H1 (cell line): ENCODE results near the gene POLR3GL. TPM values are rescaled to one million over a fixed set of nuclear protein-coding genes. Genes with fewer than 3 reads are reported as not detected.

Experiments
- CTCF ChIA-PET: fragments of 300-600 bp; sonication (Branson Sonifier 250); formaldehyde crosslinking; loops from one replicate; lab custom pipeline; 2021; ENCODE audit not compliant: partially characterized antibody; lab: Charles Lee
- POLR2A ChIA-PET: fragments of 300-600 bp; sonication (Branson Sonifier 250); formaldehyde crosslinking; loops from one replicate; lab custom pipeline; 2021; ENCODE audit warnings: inconsistent platforms; ENCODE audit not compliant: partially characterized antibody; lab: Charles Lee
- DNase-seq, 2 experiments: peaks; one replicate each; pipeline versions ENCODE4 v3.0.0 to v3.0.0-alpha.2; 2010 to 2022; ENCODE audit warnings: low spot score in 2 of 2, low read depth in 1 of 2, mixed read lengths in 1 of 2
- FAIRE-seq: peaks from 2 replicates; lab custom pipeline; 2011; peaks lifted over from hg19 to GRCh38; lab: Jason Lieb, UNC
- H2AFZ ChIP-seq: 2 replicates; pipeline ENCODE4 v1.8.1; 2012; ENCODE audit warnings: low read length, inconsistent platforms
- H2AK5ac ChIP-seq: 2 replicates; pipeline ENCODE4 v1.6.1; 2013; ENCODE audit warnings: low read depth, low read length
- H2BK120ac ChIP-seq: replicated peaks from 2 replicates; pipeline ENCODE3; 2013; ENCODE audit warnings: low read depth, low read length, inconsistent platforms
- H2BK12ac ChIP-seq: 2 replicates; pipeline ENCODE4 v1.6.1; 2013; ENCODE audit warnings: low read depth, low read length
- H2BK15ac ChIP-seq: 2 replicates; pipeline ENCODE4 v1.6.1; 2013; ENCODE audit warnings: low read length
- H2BK20ac ChIP-seq: 2 replicates; pipeline ENCODE4 v1.6.1; 2013; ENCODE audit warnings: low read length
- H2BK5ac ChIP-seq: 2 replicates; pipeline ENCODE4 v1.6.1; 2013; ENCODE audit warnings: low read depth, low read length
- H3K14ac ChIP-seq: 2 replicates; pipeline ENCODE4 v1.6.1; 2013; ENCODE audit warnings: inconsistent platforms; ENCODE audit not compliant: insufficient read length
- H3K18ac ChIP-seq: 2 replicates; pipeline ENCODE4 v1.6.1; 2013; ENCODE audit warnings: low read length; ENCODE audit errors: extremely low read depth
- H3K23ac ChIP-seq: 2 replicates; pipeline ENCODE4 v1.6.1; 2013; ENCODE audit warnings: inconsistent platforms; ENCODE audit not compliant: insufficient read length
- H3K23me2 ChIP-seq: 2 replicates; pipeline ENCODE4 v1.6.1; 2013; ENCODE audit warnings: low read depth, low read length
- H3K27ac ChIP-seq: 2 replicates; pipeline ENCODE4 v1.6.1; 2011; ENCODE audit warnings: low read depth, low read length, inconsistent platforms
- H3K27me3 ChIP-seq, 4 experiments: replicated peaks in 1 of 4; 1 replicate in 1 of 4; 2 replicates in 3 of 4; pipeline versions ENCODE4 v1.6.1 to v1.8.1; 2011 to 2013; ENCODE audit warnings: low read length in 3 of 4, mild to moderate bottlenecking in 3 of 4, inconsistent platforms in 2 of 4, mixed read lengths in 2 of 4, moderate library complexity in 1 of 4; ENCODE audit not compliant: control insufficient read depth in 3 of 4, insufficient read depth in 3 of 4; ENCODE audit errors: extremely low read depth in 1 of 4
- H3K36me3 ChIP-seq, 4 experiments: 2 replicates each; pipeline versions ENCODE4 v1.6.1 to v1.8.1; 2011 to 2013; ENCODE audit warnings: mild to moderate bottlenecking in 4 of 4, low read length in 3 of 4, moderate library complexity in 2 of 4, control low read depth in 1 of 4, inconsistent platforms in 1 of 4; ENCODE audit not compliant: insufficient read depth in 4 of 4, control insufficient read depth in 2 of 4
- H3K4ac ChIP-seq: replicated peaks from 2 replicates; pipeline ENCODE3; 2013; ENCODE audit warnings: low read length, low read depth, mixed read lengths, inconsistent platforms; ENCODE audit not compliant: insufficient read length
- H3K4me1 ChIP-seq, 4 experiments: replicated peaks in 1 of 4; 1 replicate in 1 of 4; 2 replicates in 3 of 4; pipeline versions ENCODE4 v1.6.1 to v1.8.1; 2011 to 2013; ENCODE audit warnings: low read length in 3 of 4, inconsistent platforms in 2 of 4, mixed read lengths in 1 of 4; ENCODE audit not compliant: insufficient read depth in 4 of 4, control insufficient read depth in 3 of 4
- H3K4me2 ChIP-seq, 2 experiments: 2 replicates each; pipeline versions ENCODE4 v1.6.1 to v1.8.1; 2011 to 2013; ENCODE audit warnings: low read depth in 2 of 2, low read length in 2 of 2, control low read depth in 1 of 2, inconsistent platforms in 1 of 2, mild to moderate bottlenecking in 1 of 2; ENCODE audit not compliant: insufficient read depth in 1 of 2
- H3K4me3 ChIP-seq, 4 experiments: fragments of 200-600, 300-600 bp in 1 of 4; sonication (generic), shearing (Covaris generic), sonication (Bioruptor Twin) in 1 of 4; 2 replicates each; pipeline versions ENCODE4 v1.5.1 to v1.8.1; 2011 to 2016; ENCODE audit warnings: low read length in 4 of 4, low read depth in 3 of 4, control low read depth in 2 of 4, inconsistent platforms in 2 of 4, mild to moderate bottlenecking in 2 of 4, mixed read lengths in 1 of 4, moderate library complexity in 1 of 4; ENCODE audit not compliant: insufficient read depth in 2 of 4; ENCODE audit errors: extremely low read depth in 1 of 4
- H3K56ac ChIP-seq: replicated peaks from 2 replicates; pipeline ENCODE3; 2013; ENCODE audit warnings: low read depth, mild to moderate bottlenecking, mixed read lengths, low read length, inconsistent platforms; ENCODE audit not compliant: insufficient read length
- H3K79me1 ChIP-seq: 2 replicates; pipeline ENCODE4 v1.6.1; 2013; ENCODE audit warnings: low read depth, low read length, control low read depth
- H3K79me2 ChIP-seq, 2 experiments: 2 replicates each; pipeline versions ENCODE4 v1.6.1 to v1.8.1; 2012 to 2013; ENCODE audit warnings: low read length in 2 of 2, mild to moderate bottlenecking in 2 of 2, inconsistent platforms in 1 of 2; ENCODE audit not compliant: insufficient read depth in 2 of 2, control insufficient read depth in 1 of 2
- H3K9ac ChIP-seq, 4 experiments: replicated peaks in 1 of 4; 1 replicate in 1 of 4; 2 replicates in 3 of 4; pipeline versions ENCODE4 v1.6.1 to v1.8.1; 2011 to 2013; ENCODE audit warnings: low read depth in 3 of 4, low read length in 3 of 4, control low read depth in 2 of 4, mild to moderate bottlenecking in 2 of 4, moderate library complexity in 2 of 4, inconsistent platforms in 1 of 4; ENCODE audit errors: extremely low read depth in 1 of 4
- H3K9me3 ChIP-seq, 2 experiments: 2 replicates each; pipeline versions ENCODE4 v1.6.1 to v1.8.1; 2012 to 2013; ENCODE audit warnings: mild to moderate bottlenecking in 2 of 2, moderate library complexity in 2 of 2, control low read depth in 1 of 2, inconsistent platforms in 1 of 2, low read depth in 1 of 2, low read length in 1 of 2, mixed read lengths in 1 of 2; ENCODE audit not compliant: insufficient read depth in 2 of 2
- H4K20me1 ChIP-seq, 2 experiments: replicated peaks in 1 of 2; 2 replicates each; pipeline versions ENCODE3 to v1.8.1; 2011 to 2013; ENCODE audit warnings: inconsistent platforms in 2 of 2, low read length in 2 of 2, mild to moderate bottlenecking in 1 of 2; ENCODE audit not compliant: insufficient read depth in 2 of 2, control insufficient read depth in 1 of 2
- H4K5ac ChIP-seq: 2 replicates; pipeline ENCODE4 v1.6.1; 2013; ENCODE audit warnings: low read length, low read depth, mixed read lengths, inconsistent platforms; ENCODE audit not compliant: insufficient read length
- H4K8ac ChIP-seq: 2 replicates; pipeline ENCODE4 v1.8.0; 2013; ENCODE audit warnings: mild to moderate bottlenecking, moderate library complexity, low read length, inconsistent platforms; ENCODE audit not compliant: insufficient read depth; ENCODE audit errors: extremely low read depth
- H4K91ac ChIP-seq: replicated peaks from 2 replicates; pipeline ENCODE3; 2013; ENCODE audit warnings: low read length, mixed read lengths, inconsistent platforms; ENCODE audit not compliant: insufficient read length
- CBX8 ChIP-seq: fragments of 300-800, 300-1000 bp; sonication (generic); IDR thresholded peaks from 2 replicates; pipeline ENCODE4 v1.7.1; 2016; ENCODE audit warnings: low read depth, low read length, borderline replicate concordance
- EGR1 ChIP-seq: IDR thresholded peaks from 2 replicates; pipeline ENCODE4 v1.6.1; 2011; ENCODE audit warnings: low read depth, low read length, borderline replicate concordance
- JUND ChIP-seq: IDR thresholded peaks from 2 replicates; pipeline ENCODE4 v1.6.1; 2011; ENCODE audit warnings: mild to moderate bottlenecking, improper control_type of control experiment, low read length
- NRF1 ChIP-seq: IDR thresholded peaks from 2 replicates; pipeline ENCODE4 v1.6.1; 2011; ENCODE audit warnings: mild to moderate bottlenecking, low read depth, low read length, improper control_type of control experiment
- RAD21 ChIP-seq, 2 experiments: IDR thresholded peaks in 1 of 2; conservative IDR thresholded peaks in 1 of 2; 2 replicates each; pipeline ENCODE4 v1.6.1; 2011; ENCODE audit warnings: low read depth in 2 of 2, low read length in 2 of 2, improper control_type of control experiment in 1 of 2, inconsistent platforms in 1 of 2, mild to moderate bottlenecking in 1 of 2, moderate library complexity in 1 of 2
- RFX5 ChIP-seq: IDR thresholded peaks from 2 replicates; pipeline ENCODE4 v1.6.1; 2011; ENCODE audit warnings: low read depth, low read length, improper control_type of control experiment, borderline replicate concordance
- SP2 ChIP-seq: IDR thresholded peaks from 2 replicates; pipeline ENCODE4 v1.6.1; 2012; ENCODE audit warnings: mild to moderate bottlenecking, low read length, inconsistent platforms
- WGBS, 2 experiments: shearing (Covaris generic) in 1 of 2; methylation state at CpG; one replicate each; pipeline versions ENCODE4 v1.1.6 to v1.1.7; 2013 to 2015; ENCODE audit warnings: low lambda C conversion rate in 2 of 2, mixed read lengths in 2 of 2, inconsistent platforms in 1 of 2, low coverage in 1 of 2, missing lambda C conversion rate in 1 of 2; ENCODE audit not compliant: insufficient replicate concordance in 2 of 2, insufficient coverage in 1 of 2, insufficient read length in 1 of 2; ENCODE audit errors: extremely low coverage in 1 of 2, missing lambda C conversion rate in 1 of 2; 5-methylcytosine and 5-hydroxymethylcytosine counted together
- polyA plus RNA-seq, 7 experiments: library from polyadenylated mRNA; depleted of rRNA in 3 of 7; stranded (reverse) in 5 of 7; unstranded in 2 of 7; fragments of >200 nt in 5 of 7; fragments of 200-250 nt in 2 of 7; gene quantifications; 1 replicate in 5 of 7; 2 replicates in 1 of 7; 4 replicates in 1 of 7; pipeline versions ENCODE4 v1.2.1 to v1.2.3, GENCODE V29; 2011 to 2013; ENCODE audit warnings: missing spikeins in 2 of 7, mixed read lengths in 2 of 7
- total RNA-seq: library from RNA; stranded (reverse); fragmentation: NEBNext Ultra II Directional; extraction: Animal tissue kit (Norgen Biotek cat#: 25700); gene quantifications from 2 replicates; pipeline ENCODE4 v1.2.1, GENCODE V29; 2021
- TF ChIP-seq, protein P1 (sequence below), 3 experiments: IDR thresholded peaks; 1 replicate in 2 of 3; 2 replicates in 1 of 3; pipeline versions ENCODE4 v1.5.1 to v1.6.1; 2011; ENCODE audit warnings: low read length in 3 of 3, mild to moderate bottlenecking in 3 of 3, inconsistent platforms in 2 of 3, low read depth in 1 of 3, moderate library complexity in 1 of 3; ENCODE audit not compliant: insufficient read depth in 1 of 3; ENCODE audit errors: control extremely low read depth in 1 of 3

POLR3GL gene
- total and polyA plus RNA-seq, 2 of the 8 experiments (the other 6 are each of a cell fraction or from before 2014, with no cell fraction given) = 3.1 to 3.9 TPM

DNA sequence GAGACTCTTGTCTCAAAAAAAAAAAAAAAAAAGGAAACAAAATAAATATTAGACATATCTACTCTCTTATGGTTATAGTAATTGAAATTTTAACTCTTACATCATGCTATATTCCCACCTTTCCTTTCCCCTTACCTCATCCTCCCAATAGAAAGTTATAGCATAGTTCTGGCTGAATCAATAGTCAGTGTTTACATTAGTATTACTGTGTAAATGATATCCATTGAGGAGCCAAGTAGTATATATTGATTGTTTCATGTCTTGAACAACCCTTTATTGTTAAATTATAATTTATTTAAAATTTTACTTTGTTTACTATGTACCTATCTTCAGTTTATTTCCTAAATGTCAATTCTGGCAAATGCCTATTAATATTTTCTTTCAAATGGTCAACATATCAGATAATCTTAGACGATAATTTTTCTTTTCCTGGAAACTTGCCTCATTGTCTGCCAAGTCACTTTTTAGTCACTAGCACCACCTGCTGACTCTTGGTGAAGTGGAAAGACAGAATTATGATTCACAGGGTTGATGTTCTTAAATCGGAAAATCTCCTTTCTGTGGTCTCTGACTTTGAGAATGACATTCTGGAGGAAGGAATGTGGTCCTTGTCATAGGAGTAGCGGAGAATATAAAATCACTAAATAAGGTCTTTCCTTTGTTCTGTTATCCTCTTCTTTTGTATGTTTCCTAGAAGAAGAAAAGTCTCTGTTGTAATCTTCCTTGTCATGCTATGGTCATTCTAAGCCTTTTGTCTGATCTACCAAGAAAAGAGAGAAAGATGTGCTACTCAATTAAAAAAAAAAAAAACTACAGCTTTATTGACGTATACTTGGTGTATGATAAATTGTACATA is 48.4 kb downstream of the POLR3GL start:
- H2BK20ac ChIP-seq = no peak overlapping the region
- no peak for DNase-seq
- H3K79me2 ChIP-seq = no peaks in the 10 kb centered on the region
- H2BK120ac ChIP-seq = no peak overlapping the region
- H2BK5ac ChIP-seq = no peak overlapping the region
- WGBS, 2 experiments = 61% methylated on average over 4 of the region's 4 CpGs; no CpG with 5 or more reads in 1 of the 2 experiments
- no peak overlapping the region for H2AK5ac ChIP-seq
- no peaks in the 10 kb centered on the region for H3K79me1 ChIP-seq
- no peaks in the 10 kb centered on the region; a peak in 1 of 7 replicates for H3K4me1 ChIP-seq
- FAIRE-seq = no peak
- H3K14ac ChIP-seq = no peak overlapping the region
- H3K27me3 ChIP-seq = peaks cover 0 to under 1% (median 0%) of the 10 kb centered on the region in 4 experiments; a peak in 1 of 7 replicates
- H3K9ac ChIP-seq = no peak overlapping the region
- no peak overlapping the region for H3K18ac ChIP-seq
- H4K8ac ChIP-seq = no peak overlapping the region
- no peak overlapping the region for H3K4ac ChIP-seq
- H4K91ac ChIP-seq = no peak overlapping the region
- H3K9me3 ChIP-seq = no peaks in the 10 kb centered on the region
- no peak overlapping the region for H3K27ac ChIP-seq
- H4K20me1 ChIP-seq = no peaks in the 10 kb centered on the region
- no peak overlapping the region for H3K23ac ChIP-seq
- H3K36me3 ChIP-seq = no peaks in the 10 kb centered on the region
- H3K4me3 ChIP-seq = no peak overlapping the region
- ChIA-PET CTCF (interaction anchor here (0.6 to 7.3 kb wide), 12 partner anchors 15 to 167 kb away, joined by 3 to 152 read pairs (median 6); partner anchors contain the start of genes ITGA10, NUDT17 and PIAS3), POLR2A (interaction anchor here (1.0 to 1.6 kb wide), 3 partner anchors 16 to 39 kb away, joined by 3 to 7 read pairs (median 5); no protein-coding TSS in a partner anchor)
- H4K5ac ChIP-seq = no peak overlapping the region
- no peak overlapping the region for H2BK15ac ChIP-seq
- H3K23me2 ChIP-seq = no peaks in the 10 kb centered on the region; the same call in 1 of the 2 replicates
- H3K56ac ChIP-seq = no peak overlapping the region
- no peak overlapping the region for H2BK12ac ChIP-seq
- no peak overlapping the region for H2AFZ ChIP-seq
- no peak overlapping the region for H3K4me2 ChIP-seq
- no peak for TF ChIP-seq EGR1
- TF ChIP-seq RFX5 = no peak
- peak; percentile 87 to 91 for TF ChIP-seq RAD21 (IDR thresholded peaks at IDR 0.05 in 1 of 2, conservative IDR thresholded peaks at IDR 0.05 in 1 of 2; ENCODE audit: low read depth in 2 of 2, low read length in 2 of 2)
- peak; percentile 37; the same call in 1 of the 2 replicates for TF ChIP-seq JUND
- no peak for TF ChIP-seq CBX8
- TF ChIP-seq, protein P1, sequence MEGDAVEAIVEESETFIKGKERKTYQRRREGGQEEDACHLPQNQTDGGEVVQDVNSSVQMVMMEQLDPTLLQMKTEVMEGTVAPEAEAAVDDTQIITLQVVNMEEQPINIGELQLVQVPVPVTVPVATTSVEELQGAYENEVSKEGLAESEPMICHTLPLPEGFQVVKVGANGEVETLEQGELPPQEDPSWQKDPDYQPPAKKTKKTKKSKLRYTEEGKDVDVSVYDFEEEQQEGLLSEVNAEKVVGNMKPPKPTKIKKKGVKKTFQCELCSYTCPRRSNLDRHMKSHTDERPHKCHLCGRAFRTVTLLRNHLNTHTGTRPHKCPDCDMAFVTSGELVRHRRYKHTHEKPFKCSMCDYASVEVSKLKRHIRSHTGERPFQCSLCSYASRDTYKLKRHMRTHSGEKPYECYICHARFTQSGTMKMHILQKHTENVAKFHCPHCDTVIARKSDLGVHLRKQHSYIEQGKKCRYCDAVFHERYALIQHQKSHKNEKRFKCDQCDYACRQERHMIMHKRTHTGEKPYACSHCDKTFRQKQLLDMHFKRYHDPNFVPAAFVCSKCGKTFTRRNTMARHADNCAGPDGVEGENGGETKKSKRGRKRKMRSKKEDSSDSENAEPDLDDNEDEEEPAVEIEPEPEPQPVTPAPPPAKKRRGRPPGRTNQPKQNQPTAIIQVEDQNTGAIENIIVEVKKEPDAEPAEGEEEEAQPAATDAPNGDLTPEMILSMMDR (IDR thresholded peaks at IDR 0.05; ENCODE audit: control extremely low read depth in 1 of 3, insufficient read depth in 1 of 3, low read depth in 1 of 3, low read length in 3 of 3) = peak in 2 of 3 experiments; percentile 65 to 72; a peak in 3 of 4 replicates
- no peak for TF ChIP-seq SP2
- no peak for TF ChIP-seq NRF1
